Endothelial cell of umbilical vein (primary cell): Measurements from ENCODE around the gene RBMS3. TPM values are rescaled to one million over a fixed set of nuclear protein-coding genes. Genes with fewer than 3 reads are reported as not detected.

Source experiments
- BruUV-seq: library from RNA; stranded (reverse); fragments of 400-500 nt; replicated peaks from 2 replicates; lab custom pipeline; 2021; lab: Mats Ljungman, UMichigan
- CTCF ChIA-PET: fragments of 300-600, 350-600 bp; sonication (Branson Sonifier 250); formaldehyde crosslinking; loops from one replicate; lab custom pipeline; 2021; ENCODE audit warnings: antibody characterized with exemption, inconsistent platforms; lab: Charles Lee
- POLR2A ChIA-PET: fragments of 300-600, 350-600 bp; sonication (Branson Sonifier 250); formaldehyde crosslinking; loops from one replicate; lab custom pipeline; 2021; ENCODE audit warnings: antibody characterized with exemption, inconsistent platforms; lab: Charles Lee
- DNase-seq: peaks from one replicate; pipeline ENCODE4 v3.0.0-alpha.2; 2011; ENCODE audit warnings: low read depth, low spot score
- FAIRE-seq: peaks from 2 replicates; lab custom pipeline; 2011; peaks lifted over from hg19 to GRCh38; lab: Jason Lieb, UNC
- H2AFZ ChIP-seq: 2 replicates; pipeline ENCODE4 v1.6.0; 2012; ENCODE audit warnings: low read depth, low read length, control low read depth, inconsistent platforms
- H3K27ac ChIP-seq: 2 replicates; pipeline ENCODE4 v1.5.1; 2011; ENCODE audit warnings: low read depth, mild to moderate bottlenecking, control low read depth, low read length, moderate library complexity; ENCODE audit not compliant: insufficient read depth
- H3K27me3 ChIP-seq, 2 experiments: 2 replicates each; pipeline versions ENCODE4 v1.6.0 to v1.6.1; 2011; ENCODE audit warnings: low read length in 2 of 2, mixed read lengths in 1 of 2; ENCODE audit not compliant: control insufficient read depth in 2 of 2, insufficient read depth in 2 of 2
- H3K36me3 ChIP-seq, 2 experiments: 2 replicates in 1 of 2; 3 replicates in 1 of 2; pipeline ENCODE4 v1.5.1; 2011; ENCODE audit warnings: low read length in 2 of 2, mild to moderate bottlenecking in 1 of 2, moderate library complexity in 1 of 2; ENCODE audit not compliant: control insufficient read depth in 2 of 2, insufficient read depth in 2 of 2; ENCODE audit errors: extremely low read depth in 1 of 2
- H3K4me1 ChIP-seq: 3 replicates; pipeline ENCODE4 v1.5.1; 2011; ENCODE audit warnings: mild to moderate bottlenecking, low read length; ENCODE audit not compliant: control insufficient read depth, insufficient read depth; ENCODE audit errors: extremely low read depth
- H3K4me2 ChIP-seq: 2 replicates; pipeline ENCODE4 v1.6.1; 2011; ENCODE audit warnings: low read length, control low read depth, mixed read lengths; ENCODE audit not compliant: insufficient read depth
- H3K4me3 ChIP-seq, 3 experiments: fragments of 200-600 bp in 1 of 3; sonication (generic), shearing (Covaris generic) in 1 of 3; replicated peaks in 1 of 3; 2 replicates each; pipeline ENCODE4 v1.5.1; 2011 to 2016; ENCODE audit warnings: control low read depth in 3 of 3, low read length in 3 of 3, mild to moderate bottlenecking in 2 of 3, inconsistent platforms in 1 of 3, low read depth in 1 of 3, moderate library complexity in 1 of 3; ENCODE audit not compliant: insufficient read depth in 1 of 3
- H3K79me2 ChIP-seq: 2 replicates; pipeline ENCODE4 v1.6.0; 2012; ENCODE audit warnings: low read length, inconsistent platforms; ENCODE audit not compliant: control insufficient read depth, insufficient read depth
- H3K9ac ChIP-seq: replicated peaks from 2 replicates; pipeline ENCODE3; 2011; ENCODE audit warnings: low read length, control low read depth; ENCODE audit not compliant: insufficient read depth; ENCODE audit errors: extremely low read depth
- H3K9me1 ChIP-seq: replicated peaks from 3 replicates; pipeline ENCODE4 v1.6.0; 2011; ENCODE audit warnings: mild to moderate bottlenecking, low read length; ENCODE audit not compliant: control insufficient read depth, insufficient read depth; ENCODE audit errors: extremely low read depth
- H3K9me3 ChIP-seq: replicated peaks from 2 replicates; pipeline ENCODE4 v1.5.1; 2012; ENCODE audit warnings: low read length, inconsistent platforms; ENCODE audit not compliant: control insufficient read depth, insufficient read depth
- H4K20me1 ChIP-seq: replicated peaks from 2 replicates; pipeline ENCODE3; 2011; ENCODE audit warnings: mild to moderate bottlenecking, low read length; ENCODE audit not compliant: control insufficient read depth, insufficient read depth; ENCODE audit errors: extremely low read depth
- EZH2 ChIP-seq: IDR thresholded peaks from 2 replicates; pipeline ENCODE4 v1.6.1; 2012; ENCODE audit warnings: borderline replicate concordance, low read depth, mild to moderate bottlenecking, moderate library complexity, low read length, inconsistent platforms; ENCODE audit not compliant: severe bottlenecking
- FOS ChIP-seq: IDR thresholded peaks from 2 replicates; pipeline ENCODE4 v1.6.1; 2011; ENCODE audit warnings: mild to moderate bottlenecking, low read length, moderate library complexity, borderline replicate concordance; ENCODE audit not compliant: insufficient read depth
- GATA2 ChIP-seq: IDR thresholded peaks from 2 replicates; pipeline ENCODE4 v1.7.0; 2011; ENCODE audit warnings: low read depth, mild to moderate bottlenecking, moderate library complexity, mixed read lengths, low read length; ENCODE audit not compliant: insufficient read length, insufficient read depth
- JUN ChIP-seq: IDR thresholded peaks from 2 replicates; pipeline ENCODE4 v1.6.1; 2011; ENCODE audit warnings: borderline replicate concordance, low read depth; ENCODE audit not compliant: insufficient read length, insufficient read depth
- MAX ChIP-seq: IDR thresholded peaks from 2 replicates; pipeline ENCODE4 v1.6.1; 2011; ENCODE audit not compliant: insufficient read depth, insufficient read length
- MYC ChIP-seq: IDR thresholded peaks from one replicate; pipeline ENCODE4 v1.6.1; 2011; ENCODE audit warnings: mild to moderate bottlenecking, low read depth, low read length
- POLR2A ChIP-seq: IDR thresholded peaks from 2 replicates; pipeline ENCODE4 v1.6.1; 2012; ENCODE audit warnings: low read depth, mild to moderate bottlenecking, control low read depth, low read length
- POLR2AphosphoS5 ChIP-seq: IDR thresholded peaks from 2 replicates; pipeline ENCODE4 v1.6.1; 2012; ENCODE audit warnings: low read depth, mild to moderate bottlenecking, control low read depth, low read length, moderate library complexity; ENCODE audit not compliant: insufficient read depth
- dilution Hi-C: fragments of 300-500 bp; cut with MboI; formaldehyde crosslinking; loops from one replicate; pipeline ENCODE4 v1.15.0; 2019; ENCODE audit warnings: low sequenced_read_pairs; ENCODE audit not compliant: extremely low pct_ligation_motif_present
- intact Hi-C: fragments of 100-400 bp; cut with micrococcal nuclease; formaldehyde crosslinking; loops from one replicate; pipeline ENCODE4 v1.10.0; 2022
- polyA plus RNA-seq, 4 experiments: library from polyadenylated mRNA; depleted of rRNA in 3 of 4; stranded (reverse) in 3 of 4; unstranded in 1 of 4; fragments of >200 nt; gene quantifications; 2 replicates each; pipeline versions ENCODE4 v1.2.1 to v1.2.3, GENCODE V29; 2011 to 2012; ENCODE audit warnings: missing spikeins in 1 of 4
- total RNA-seq: library from RNA; stranded (reverse); gene quantifications from 2 replicates; pipeline ENCODE4 v1.2.3, GENCODE V29; 2021
- TF ChIP-seq, protein P1 (sequence below), 2 donors: IDR thresholded peaks; 1 replicate in 1 of 2; 2 replicates in 1 of 2; pipeline ENCODE4 v1.5.1; 2011; ENCODE audit warnings: low read length in 2 of 2, mild to moderate bottlenecking in 2 of 2, moderate library complexity in 2 of 2, control low read depth in 1 of 2, inconsistent platforms in 1 of 2, low read depth in 1 of 2; ENCODE audit not compliant: insufficient read depth in 1 of 2; ENCODE audit errors: extremely low read depth in 1 of 2

The RBMS3 gene
- total and polyA plus RNA-seq, 2 donors (not counting 3 experiments of a cell fraction or from before 2014, with no cell fraction given): 13.6 to 42.3 TPM

- dilution Hi-C loops (no loop called here), intact Hi-C loops (no loop called here)
- POLR2A ChIA-PET: no interaction called here
- no peaks in the 10 kb centered on the region for H4K20me1 ChIP-seq
- H3K9ac ChIP-seq: no peak overlapping the region
- H3K27ac ChIP-seq: no peak overlapping the region
- CTCF ChIA-PET: no interaction called here
- H3K9me1 ChIP-seq: no peaks in the 10 kb centered on the region
- H3K9me3 ChIP-seq: no peaks in the 10 kb centered on the region
- H3K4me2 ChIP-seq: no peak overlapping the region
- TF ChIP-seq MAX (no peak), EZH2 (no peak), FOS (no peak), MYC (no peak), POLR2AphosphoS5 (no peak), GATA2 (no peak), POLR2A (no peak), JUN (no peak)
- TF ChIP-seq, protein P1, sequence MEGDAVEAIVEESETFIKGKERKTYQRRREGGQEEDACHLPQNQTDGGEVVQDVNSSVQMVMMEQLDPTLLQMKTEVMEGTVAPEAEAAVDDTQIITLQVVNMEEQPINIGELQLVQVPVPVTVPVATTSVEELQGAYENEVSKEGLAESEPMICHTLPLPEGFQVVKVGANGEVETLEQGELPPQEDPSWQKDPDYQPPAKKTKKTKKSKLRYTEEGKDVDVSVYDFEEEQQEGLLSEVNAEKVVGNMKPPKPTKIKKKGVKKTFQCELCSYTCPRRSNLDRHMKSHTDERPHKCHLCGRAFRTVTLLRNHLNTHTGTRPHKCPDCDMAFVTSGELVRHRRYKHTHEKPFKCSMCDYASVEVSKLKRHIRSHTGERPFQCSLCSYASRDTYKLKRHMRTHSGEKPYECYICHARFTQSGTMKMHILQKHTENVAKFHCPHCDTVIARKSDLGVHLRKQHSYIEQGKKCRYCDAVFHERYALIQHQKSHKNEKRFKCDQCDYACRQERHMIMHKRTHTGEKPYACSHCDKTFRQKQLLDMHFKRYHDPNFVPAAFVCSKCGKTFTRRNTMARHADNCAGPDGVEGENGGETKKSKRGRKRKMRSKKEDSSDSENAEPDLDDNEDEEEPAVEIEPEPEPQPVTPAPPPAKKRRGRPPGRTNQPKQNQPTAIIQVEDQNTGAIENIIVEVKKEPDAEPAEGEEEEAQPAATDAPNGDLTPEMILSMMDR (IDR thresholded peaks at IDR 0.05; ENCODE audit: extremely low read depth in 1 of 2, insufficient read depth in 1 of 2, low read depth in 1 of 2, low read length in 2 of 2): no peak
- no peaks in the 10 kb centered on the region for H3K27me3 ChIP-seq
- H3K79me2 ChIP-seq: no peaks in the 10 kb centered on the region
- FAIRE-seq (no peak), DNase-seq (no peak)
- no peak overlapping the region for H2AFZ ChIP-seq
- BruUV-seq: no TSS peak
- no peaks in the 10 kb centered on the region for H3K36me3 ChIP-seq
- H3K4me1 ChIP-seq: no peaks in the 10 kb centered on the region
- H3K4me3 ChIP-seq: no peak overlapping the region
Measured at GRCh38 chr3:29577250-29577649, 296.4 kb downstream of the RBMS3 start.
